Measurements from ENCODE around the gene KDM2A. TPM values are rescaled to one million over a fixed set of nuclear protein-coding genes. Genes with fewer than 3 reads are reported as not detected.

The KDM2A gene
- total RNA-seq, 2 experiments from 2014 or later, result 128 to 134 TPM

Other genes starting within 250 kb of the KDM2A start
- gene PC, start 160.9 kb upstream of the KDM2A start, total RNA-seq, result 1 to 10 TPM; 8.2 to 9.0 TPM
- gene C11orf86, start 144.0 kb upstream of the KDM2A start, total RNA-seq, result not detected
- not detected for gene SYT12, start 96.1 kb upstream of the KDM2A start, total RNA-seq
- under 1 TPM; 0.39 to 0.54 TPM for gene RHOD, start 62.4 kb upstream of the KDM2A start, total RNA-seq
- gene GRK2, start 147.2 kb downstream of the KDM2A start, total RNA-seq, result 100 to 1,000 TPM; 325 to 341 TPM
- 100 to 1,000 TPM; 185 to 207 TPM for gene ANKRD13D, start 170.0 kb downstream of the KDM2A start, total RNA-seq
- 10 to 100 TPM; 24.6 to 27.0 TPM for gene SSH3, start 184.3 kb downstream of the KDM2A start, total RNA-seq
- gene POLD4, start 234.3 kb downstream of the KDM2A start, total RNA-seq, result 10 to 100 TPM; 73.2 to 78.2 TPM

Data from activated naive CD8-positive, alpha-beta T cell treated with anti-CD3 and anti-CD28 coated beads, Interleukin-2, amount 10 ng/mL, durations not matched to agents 7 days and 5 days (primary cell).